ENCODE measurements around the gene LAMA2.

DNA sequence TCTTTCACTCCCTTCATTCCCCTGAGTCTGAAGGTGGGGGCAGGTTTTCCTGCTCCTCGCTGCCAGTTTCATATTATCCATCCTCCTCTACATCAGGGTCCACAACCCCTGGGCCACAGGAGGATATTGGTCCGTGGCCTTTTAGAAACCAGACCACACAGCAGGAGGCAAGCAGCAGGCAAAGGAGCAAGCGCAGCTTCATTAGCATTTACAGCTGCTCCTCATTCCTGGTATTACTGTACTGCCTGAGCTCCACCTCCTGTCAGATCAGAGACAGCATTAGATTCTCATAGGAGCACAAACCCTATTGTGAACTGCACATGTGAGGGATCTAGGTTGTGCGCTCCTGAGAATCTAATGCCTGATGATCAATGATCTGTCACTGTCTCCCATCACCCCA, 446.7 kb downstream of the LAMA2 start:
- TF ChIP-seq POLR2A (IDR thresholded peaks at IDR 0.05) = no peak
- TF ChIP-seq, protein P1, sequence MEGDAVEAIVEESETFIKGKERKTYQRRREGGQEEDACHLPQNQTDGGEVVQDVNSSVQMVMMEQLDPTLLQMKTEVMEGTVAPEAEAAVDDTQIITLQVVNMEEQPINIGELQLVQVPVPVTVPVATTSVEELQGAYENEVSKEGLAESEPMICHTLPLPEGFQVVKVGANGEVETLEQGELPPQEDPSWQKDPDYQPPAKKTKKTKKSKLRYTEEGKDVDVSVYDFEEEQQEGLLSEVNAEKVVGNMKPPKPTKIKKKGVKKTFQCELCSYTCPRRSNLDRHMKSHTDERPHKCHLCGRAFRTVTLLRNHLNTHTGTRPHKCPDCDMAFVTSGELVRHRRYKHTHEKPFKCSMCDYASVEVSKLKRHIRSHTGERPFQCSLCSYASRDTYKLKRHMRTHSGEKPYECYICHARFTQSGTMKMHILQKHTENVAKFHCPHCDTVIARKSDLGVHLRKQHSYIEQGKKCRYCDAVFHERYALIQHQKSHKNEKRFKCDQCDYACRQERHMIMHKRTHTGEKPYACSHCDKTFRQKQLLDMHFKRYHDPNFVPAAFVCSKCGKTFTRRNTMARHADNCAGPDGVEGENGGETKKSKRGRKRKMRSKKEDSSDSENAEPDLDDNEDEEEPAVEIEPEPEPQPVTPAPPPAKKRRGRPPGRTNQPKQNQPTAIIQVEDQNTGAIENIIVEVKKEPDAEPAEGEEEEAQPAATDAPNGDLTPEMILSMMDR (IDR thresholded peaks at IDR 0.05) = no peak
- TF ChIP-seq EP300 (IDR thresholded peaks at IDR 0.05) = no peak
- TF ChIP-seq POLR2AphosphoS5 (IDR thresholded peaks at IDR 0.05) = no peak

Measured in stomach (tissue), 4 donors.